GM18508 (cell line): Measurements from ENCODE around the gene PHOX2A.
"Not testable (repeated sequence)": the region's sequence is repeated elsewhere in the genome, so short reads cannot be mapped to it uniquely, and the experiment has no call there.

Experiments used
- ATAC-seq: cut with Tn5 transposase; IDR thresholded peaks from one replicate; pipeline ENCODE4 v1.9.1; 2021; ENCODE audit warnings: moderate number of reproducible peaks; ENCODE audit not compliant: insufficient read depth, unreplicated experiment

The PHOX2A gene

DNA sequence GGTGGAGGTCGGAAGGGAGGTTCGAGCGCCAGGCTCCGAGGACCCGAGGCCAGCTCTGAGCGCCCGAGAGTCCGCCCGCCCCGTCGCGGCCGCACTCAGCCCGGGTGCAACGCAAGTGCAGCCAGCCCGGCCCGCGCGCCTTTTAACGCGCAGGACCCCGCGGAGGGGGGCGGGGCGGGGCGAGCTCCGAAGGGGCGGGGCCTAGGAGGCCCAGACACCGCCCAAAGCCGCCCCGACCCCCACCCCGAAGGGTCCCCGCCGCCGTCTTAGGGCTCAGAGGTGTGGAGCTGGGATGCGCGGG, at the start of gene PHOX2A:
PHOX2A (minus strand) TSS at position 117 of the 301 bp plus-strand sequence. CDS start 172 bp downstream, outside the sequence.
- no peak for ATAC-seq

- ATAC-seq, result no peak
Observed at GRCh38 chr11:72293391-72293790, 49.4 kb upstream of the PHOX2A start.

DNA sequence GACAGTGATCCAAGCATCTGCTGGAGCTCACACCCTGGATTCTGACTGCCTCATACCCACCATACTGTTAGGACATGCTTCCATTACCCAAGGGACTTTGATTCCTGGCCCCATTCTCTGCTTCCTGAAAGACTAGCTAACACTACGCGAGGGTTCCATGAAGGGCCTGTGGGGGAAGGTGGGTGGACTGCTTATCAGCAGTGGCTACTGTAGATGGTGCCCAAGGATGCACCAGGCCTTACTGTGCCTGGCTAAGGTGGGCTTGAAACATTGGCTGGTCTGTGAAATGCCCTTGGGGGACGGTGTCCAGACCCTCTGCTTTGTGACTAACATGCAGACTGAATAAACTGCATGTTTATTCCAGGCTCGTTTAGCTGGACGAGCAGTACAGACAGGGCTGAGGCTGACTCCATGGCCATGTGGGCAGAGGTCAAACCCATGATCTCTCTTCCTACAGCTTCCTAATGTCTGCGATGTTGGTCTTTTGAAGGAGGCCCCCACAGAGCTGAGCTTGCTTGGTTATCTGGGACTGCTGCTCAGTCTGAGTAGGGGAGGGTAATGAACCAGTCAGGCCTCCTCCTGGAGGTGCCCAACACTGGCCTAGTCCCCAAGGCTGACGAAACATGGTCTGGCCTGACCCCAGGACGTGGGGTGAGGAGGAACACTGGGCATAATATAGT, 48.3 kb upstream of the PHOX2A start:
- ATAC-seq, result no peak

DNA sequence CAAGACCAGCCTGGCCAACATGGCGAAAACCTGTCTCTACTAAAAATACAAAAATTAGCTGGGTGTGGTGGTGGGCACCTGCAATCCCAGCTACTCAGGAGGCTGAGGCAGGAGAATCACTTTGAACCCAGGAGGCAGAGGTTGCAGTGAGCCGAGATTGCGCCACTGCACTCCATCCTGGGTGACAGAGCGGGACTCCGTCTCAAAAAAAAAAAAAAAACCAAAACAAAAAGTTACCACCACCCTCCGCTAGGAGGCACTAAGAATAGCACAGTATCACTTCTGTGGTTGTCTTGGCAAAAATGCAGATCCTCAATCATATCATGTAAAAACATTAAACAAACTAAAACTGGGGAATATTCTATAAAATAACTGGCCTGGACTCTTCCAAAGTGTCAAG, 46.8 kb upstream of the PHOX2A start:
- not testable (repeated sequence) for ATAC-seq

DNA sequence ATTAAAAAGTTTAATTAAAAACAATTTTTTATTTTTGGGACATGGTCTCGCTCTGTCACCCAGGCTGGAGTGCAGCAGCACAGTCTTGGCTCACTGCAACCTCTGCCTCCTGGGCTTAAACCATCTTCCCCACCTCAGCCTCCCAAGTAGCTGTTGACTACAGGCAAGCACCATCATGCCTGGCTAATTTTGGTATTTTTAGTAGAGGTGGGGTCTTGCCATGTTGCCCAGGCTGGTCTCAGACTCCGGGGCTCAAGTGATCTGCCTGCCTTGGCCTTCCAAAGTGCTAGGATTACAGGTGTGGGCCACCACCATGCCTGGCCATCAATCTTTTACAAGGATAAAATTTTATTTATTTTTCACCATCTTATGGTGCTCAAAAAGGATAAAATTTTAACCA, 43.3 kb upstream of the PHOX2A start:
- no peak for ATAC-seq

DNA sequence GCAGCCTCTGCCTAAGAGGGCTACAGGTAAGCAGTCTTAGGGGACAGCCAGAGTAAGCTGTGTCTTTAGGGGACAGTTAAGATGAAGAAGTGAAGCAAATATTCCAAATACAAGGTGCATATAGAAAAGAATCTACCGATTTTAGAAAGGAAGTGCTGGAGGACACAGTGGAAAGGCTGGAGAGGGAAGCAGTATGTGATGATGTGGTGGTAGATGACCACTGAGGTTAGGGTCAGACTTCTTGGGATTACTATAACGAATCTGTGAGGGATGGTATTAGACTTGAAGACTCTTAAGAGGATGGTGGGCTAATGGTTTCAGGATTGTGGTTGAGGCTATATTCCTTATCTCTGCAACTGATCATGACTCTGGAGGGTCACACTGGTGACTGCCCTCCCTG, 40.0 kb upstream of the PHOX2A start:
- ATAC-seq, result no peak

- ATAC-seq, result no peak
Observed at GRCh38 chr11:72280726-72281315, 36.8 kb upstream of the PHOX2A start.

DNA sequence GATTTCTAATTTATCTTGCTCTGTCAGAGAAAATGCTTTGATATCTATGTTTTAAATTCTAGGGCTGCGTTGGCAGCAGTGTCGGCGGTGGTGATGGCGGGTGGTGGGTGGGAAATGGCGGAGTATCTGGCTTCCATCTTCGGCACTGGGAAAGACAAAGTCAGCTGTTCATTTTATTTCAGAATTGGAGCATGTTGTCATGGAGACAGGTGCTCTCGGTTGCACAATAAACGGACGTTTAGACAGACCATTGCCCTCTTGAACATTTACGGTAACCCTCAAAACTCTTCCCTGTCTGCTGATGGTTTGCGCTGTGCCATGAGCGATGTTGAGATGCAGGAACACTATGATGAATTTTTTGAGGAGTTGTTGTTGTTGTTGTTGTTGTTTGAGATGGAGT, 36.1 kb upstream of the PHOX2A start:
- no peak for ATAC-seq

GRCh38 chr11:72278905-72279304, 34.9 kb upstream of the PHOX2A start:
- no peak for ATAC-seq

DNA sequence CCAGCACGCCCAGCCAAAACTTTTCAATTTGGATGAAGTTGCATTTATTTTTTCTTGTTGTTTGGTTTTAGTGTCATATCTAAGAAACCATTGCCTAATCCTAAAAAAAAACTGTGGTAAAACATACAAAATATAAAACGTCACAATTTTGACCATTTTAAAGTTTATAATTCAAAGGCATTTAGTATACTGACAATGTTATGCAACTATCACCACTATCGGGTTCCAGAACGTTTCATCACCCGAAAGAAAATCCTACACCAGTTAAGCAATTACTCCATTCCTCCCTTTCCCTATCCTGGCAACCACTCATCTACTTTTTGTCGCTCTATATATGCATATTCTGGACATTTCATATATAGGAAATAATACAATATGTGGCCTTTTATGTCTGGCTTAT, 30.5 kb upstream of the PHOX2A start:
- ATAC-seq, result no peak

GRCh38 chr11:72271980-72272379, 28.0 kb upstream of the PHOX2A start:
- ATAC-seq, result no peak

GRCh38 chr11:72267956-72268617, 24.1 kb upstream of the PHOX2A start:
- no peak for ATAC-seq

DNA sequence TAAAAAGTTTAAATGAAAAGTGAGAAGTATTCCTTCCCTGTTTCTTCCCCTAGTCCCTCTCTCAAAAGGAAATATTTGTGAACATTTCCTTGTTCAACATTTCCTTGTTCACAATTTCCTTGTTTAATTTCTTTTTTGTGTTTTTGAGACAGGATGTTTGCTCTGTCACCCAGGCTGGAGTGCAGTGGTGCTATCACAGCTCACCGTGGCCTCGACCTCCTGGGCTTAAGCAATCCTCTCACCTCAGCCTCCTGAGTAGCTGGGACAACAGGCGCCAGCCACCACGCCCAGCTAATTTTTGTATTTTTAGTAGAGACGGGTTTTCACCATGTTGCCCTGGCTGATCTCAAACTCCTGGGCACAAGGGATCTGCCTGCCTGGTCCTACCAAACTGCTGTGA, 23.0 kb upstream of the PHOX2A start:
- not testable (repeated sequence) for ATAC-seq

DNA sequence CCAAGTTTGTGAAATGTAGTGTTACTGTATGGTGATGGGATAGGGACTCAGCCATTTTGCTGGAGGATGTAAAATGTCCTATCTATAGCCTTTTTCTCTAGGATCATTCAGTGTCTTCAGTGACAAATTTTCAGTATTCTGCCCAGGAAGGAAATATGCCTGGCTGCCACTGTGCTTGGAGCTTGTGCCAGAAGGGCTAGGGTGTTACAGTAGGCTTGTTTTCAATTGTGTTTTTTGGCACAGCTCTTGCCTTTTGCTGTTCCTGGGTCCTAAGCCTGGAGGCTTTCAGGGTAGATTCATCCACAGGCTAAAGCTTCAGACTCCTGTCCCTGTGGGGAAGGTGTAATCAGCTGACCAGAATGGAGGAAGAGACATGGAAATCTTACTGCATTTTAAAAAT, 22.0 kb upstream of the PHOX2A start:
- ATAC-seq, result no peak

- no peak for ATAC-seq
Observed at GRCh38 chr11:72263361-72263760, 19.4 kb upstream of the PHOX2A start.

GRCh38 chr11:72260574-72260973, 16.6 kb upstream of the PHOX2A start:
- ATAC-seq, result no peak

- no peak for ATAC-seq
Observed at GRCh38 chr11:72259490-72259889, 15.5 kb upstream of the PHOX2A start.

DNA sequence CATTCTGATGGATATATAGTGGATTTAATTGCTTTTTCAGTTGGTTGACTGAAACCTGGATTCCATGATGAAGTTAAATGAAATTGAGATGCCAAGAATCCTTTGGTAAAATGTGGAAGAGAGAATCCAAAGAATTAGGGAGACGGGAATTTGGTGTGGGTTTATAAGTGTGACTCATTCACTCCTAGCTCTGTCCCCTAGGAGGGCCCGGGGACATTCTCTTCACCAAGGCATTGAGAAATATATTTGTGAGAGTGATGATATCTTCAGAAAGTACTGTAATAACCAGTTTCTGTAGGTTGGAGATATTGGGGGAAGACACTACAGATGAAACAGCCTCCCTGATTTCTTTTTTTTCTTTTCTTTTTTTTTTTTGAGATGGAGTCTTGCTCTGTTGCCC, 13.6 kb upstream of the PHOX2A start:
- ATAC-seq, result no peak

DNA sequence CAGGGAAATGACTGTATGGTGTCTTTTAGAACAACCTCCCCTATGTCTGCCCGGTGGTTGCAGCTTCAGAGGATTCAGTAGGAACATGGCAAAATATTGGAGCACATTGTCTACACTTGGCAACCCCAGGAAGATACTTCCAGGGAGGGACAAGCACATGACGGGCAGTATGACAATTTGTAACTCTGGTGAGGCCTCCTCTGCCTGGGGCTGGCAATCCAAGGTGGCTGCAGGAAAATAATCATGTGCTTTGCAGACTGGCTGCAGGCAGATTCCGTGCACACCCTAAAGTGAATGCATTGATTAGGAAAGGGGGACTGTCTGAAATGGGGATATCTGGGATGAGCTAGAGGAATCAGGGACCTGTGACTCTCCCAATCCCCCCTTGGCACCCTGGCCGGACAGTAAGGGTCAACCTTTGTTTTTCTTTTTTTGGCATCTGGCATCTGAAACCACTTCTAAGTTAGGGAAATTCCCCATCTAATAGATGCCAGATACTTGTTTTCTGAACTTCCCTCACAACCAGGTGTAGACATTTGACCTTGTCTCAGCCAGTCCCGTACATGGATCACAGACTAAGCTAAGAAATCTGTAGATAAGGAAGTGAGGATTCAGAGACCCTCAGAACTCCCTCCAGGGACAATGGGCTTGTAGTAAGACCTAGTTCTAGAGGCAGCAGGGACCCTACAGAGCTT, 10.5 kb upstream of the PHOX2A start:
- no peak for ATAC-seq

GRCh38 chr11:72253392-72253791, 9.4 kb upstream of the PHOX2A start:
- ATAC-seq, result no peak

DNA sequence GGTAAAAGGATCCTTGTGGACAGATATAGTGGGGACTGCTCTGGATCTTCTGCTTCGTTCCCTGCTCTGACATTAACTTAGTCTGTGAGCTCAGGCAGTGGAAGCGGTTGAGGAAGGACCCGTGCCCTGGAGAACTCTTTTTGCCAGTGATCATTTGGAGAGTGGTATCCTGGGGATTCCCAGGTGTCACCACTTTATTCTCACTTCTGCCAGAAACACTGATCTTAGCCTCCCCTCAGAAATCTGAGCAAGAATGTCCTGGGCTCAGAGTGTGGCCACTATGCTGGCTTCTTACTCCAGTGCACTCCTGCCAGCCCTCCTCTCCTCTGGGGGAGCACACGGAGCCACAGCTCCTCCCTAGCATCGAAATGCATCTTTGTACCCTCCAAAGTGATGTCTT, 7.6 kb upstream of the PHOX2A start:
- ATAC-seq, result no peak
